SK-N-SH (cell line): ENCODE data around the gene ZNF80.

ENCODE experiments used
- CTCF ChIP-seq: fragments of 200-600 bp; sonication (generic); IDR thresholded peaks from 2 replicates; pipeline ENCODE4 v1.6.1; 2017; ENCODE audit warnings: antibody characterized with exemption, mild to moderate bottlenecking, moderate library complexity
- FOSL2 ChIP-seq: IDR thresholded peaks from 2 replicates; pipeline ENCODE4 v1.4.0; 2012; ENCODE audit warnings: low read depth, mild to moderate bottlenecking, moderate library complexity, borderline replicate concordance
- RAD21 ChIP-seq: IDR thresholded peaks from 2 replicates; pipeline ENCODE4 v1.6.1; 2012; ENCODE audit warnings: mild to moderate bottlenecking, low read length
- RCOR1 ChIP-seq: fragments of 150-350 bp; IDR thresholded peaks from 2 replicates; pipeline ENCODE4 v1.6.1; 2017; ENCODE audit warnings: antibody characterized with exemption, low read length
- USF2 ChIP-seq: fragments of 150-350 bp; IDR thresholded peaks from 2 replicates; pipeline ENCODE4 v1.6.1; 2017; ENCODE audit warnings: antibody characterized with exemption, low read length, low read depth, borderline replicate concordance

GRCh38 chr3:114213627-114214541 is 23.5 kb downstream of the ZNF80 start:
- TF ChIP-seq FOSL2 = peak; percentile 24; the same call in 1 of the 2 replicates
- TF ChIP-seq CTCF = peak; percentile 21
- no peak for TF ChIP-seq USF2
- TF ChIP-seq RAD21 = no peak
- no peak for TF ChIP-seq RCOR1
